SU-DHL-6 (cell line): Measurements from ENCODE around the gene ARMC7.

Experiments
- H2AFZ ChIP-seq: fragments of 200-600 bp; sonication (generic); 2 replicates; pipeline ENCODE4 v1.6.1; 2014; ENCODE audit warnings: low read depth, mild to moderate bottlenecking, moderate library complexity, mixed read lengths, antibody characterized with exemption, low read length; ENCODE audit not compliant: severe bottlenecking
- H3F3A ChIP-seq: fragments of 200-600 bp; shearing (Covaris generic); 2 replicates; pipeline ENCODE4 v1.6.0; 2016; ENCODE audit warnings: antibody characterized with exemption, mild to moderate bottlenecking; ENCODE audit not compliant: insufficient read depth
- H3K27ac ChIP-seq: fragments of 200-600 bp; sonication (generic); 2 replicates; pipeline ENCODE4 v1.5.1; 2016; ENCODE audit warnings: low read depth, mild to moderate bottlenecking, low read length, moderate library complexity, mixed read lengths
- H3K27me3 ChIP-seq: fragments of 200-600 bp; sonication (generic), shearing (Covaris generic); 2 replicates; pipeline ENCODE4 v1.6.0; 2014; ENCODE audit warnings: mild to moderate bottlenecking, low read length
- H3K36me3 ChIP-seq: fragments of 200-600 bp; sonication (generic); 2 replicates; pipeline ENCODE4 v1.6.1; 2014; ENCODE audit warnings: mild to moderate bottlenecking, low read length, mixed read lengths
- H3K4me2 ChIP-seq: fragments of 300-600, 200-600 bp; shearing (Covaris generic), sonication (generic); 2 replicates; pipeline ENCODE4 v1.6.0; 2014; ENCODE audit warnings: low read length, low read depth, mild to moderate bottlenecking; ENCODE audit not compliant: poor library complexity, severe bottlenecking
- H3K4me3 ChIP-seq: fragments of 200-600 bp; sonication (generic); 2 replicates; pipeline ENCODE4 v1.5.1; 2014; ENCODE audit warnings: antibody characterized with exemption, low read length, mild to moderate bottlenecking, mixed read lengths; ENCODE audit not compliant: insufficient read depth, poor library complexity, severe bottlenecking
- H3K79me2 ChIP-seq: fragments of 200-600 bp; sonication (generic); 2 replicates; pipeline ENCODE4 v1.6.1; 2014; ENCODE audit warnings: mild to moderate bottlenecking, low read length, moderate library complexity; ENCODE audit not compliant: insufficient read depth
- H3K9ac ChIP-seq: fragments of 200-600 bp; sonication (generic); 2 replicates; pipeline ENCODE4 v1.7.0; 2014; ENCODE audit warnings: mild to moderate bottlenecking, low read length
- H3K9me2 ChIP-seq: fragments of 200-600 bp; sonication (generic); replicated peaks from 2 replicates; pipeline ENCODE4 v1.6.1; 2014; ENCODE audit warnings: low read length; ENCODE audit not compliant: insufficient read depth
- H3K9me3 ChIP-seq: fragments of 200-600 bp; sonication (generic); 2 replicates; pipeline ENCODE4 v1.6.1; 2014; ENCODE audit warnings: low read length, mixed read lengths; ENCODE audit not compliant: insufficient read depth
- H4K20me1 ChIP-seq: fragments of 200-600 bp; sonication (generic); 2 replicates; pipeline ENCODE4 v1.6.1; 2014; ENCODE audit warnings: low read depth, mild to moderate bottlenecking, antibody characterized with exemption, low read length, moderate library complexity, mixed read lengths
- EZH2phosphoT487 ChIP-seq: fragments of 200-600 bp; sonication (generic), shearing (Covaris generic); conservative IDR thresholded peaks from 2 replicates; pipeline ENCODE4 v1.6.1; 2018; ENCODE audit warnings: mild to moderate bottlenecking, antibody characterized with exemption, low read length, moderate library complexity, mixed read lengths
- TF ChIP-seq, protein P1 (sequence below): fragments of 200-600 bp; sonication (generic); IDR thresholded peaks from one replicate; pipeline ENCODE4 v1.5.1; 2017; ENCODE audit warnings: antibody characterized with exemption, mild to moderate bottlenecking, low read length, moderate library complexity; ENCODE audit not compliant: insufficient read depth, poor library complexity, severe bottlenecking

The ARMC7 gene

DNA sequence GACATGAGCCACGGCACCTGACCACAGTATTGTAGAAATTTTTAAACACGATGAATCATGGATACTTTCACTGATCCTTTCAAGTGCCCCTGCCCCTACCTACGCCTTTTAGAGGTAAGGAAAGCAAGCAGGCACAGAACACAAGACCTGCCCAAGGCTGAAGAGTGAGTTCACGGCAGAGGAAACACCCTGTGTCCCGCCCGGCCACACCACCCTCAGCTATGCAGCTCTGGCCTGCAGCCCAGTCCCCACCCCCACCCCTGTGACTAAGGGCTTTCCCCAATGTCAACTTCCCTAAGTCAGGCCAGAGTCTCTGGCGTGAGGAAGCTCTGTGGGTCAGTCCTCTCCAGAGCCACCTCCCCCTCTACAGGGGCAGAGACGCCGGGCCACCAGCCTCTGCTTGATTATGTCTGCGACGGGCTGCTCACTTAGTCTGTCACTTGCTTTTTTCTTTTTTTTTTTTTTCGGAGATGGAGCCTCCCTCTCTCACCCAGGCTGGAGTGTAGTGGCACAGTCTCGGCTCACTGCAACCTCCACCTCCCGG lies 13.6 kb upstream of the ARMC7 start:
- Histone ChIP-seq H3K4me3 (no peak overlapping the region), H3K27ac (no peak overlapping the region), H3K27me3 (no peaks in the 10 kb centered on the region), H3K36me3 (no peaks in the 10 kb centered on the region), H4K20me1 (no peaks in the 10 kb centered on the region), H3K79me2 (no peaks in the 10 kb centered on the region), H3K9ac (no peak overlapping the region), H3K9me2 (no peaks in the 10 kb centered on the region), H3F3A (no peaks in the 10 kb centered on the region), H2AFZ (no peak overlapping the region), H3K4me2 (no peak overlapping the region), H3K9me3 (no peaks in the 10 kb centered on the region)
- TF ChIP-seq, protein P1, sequence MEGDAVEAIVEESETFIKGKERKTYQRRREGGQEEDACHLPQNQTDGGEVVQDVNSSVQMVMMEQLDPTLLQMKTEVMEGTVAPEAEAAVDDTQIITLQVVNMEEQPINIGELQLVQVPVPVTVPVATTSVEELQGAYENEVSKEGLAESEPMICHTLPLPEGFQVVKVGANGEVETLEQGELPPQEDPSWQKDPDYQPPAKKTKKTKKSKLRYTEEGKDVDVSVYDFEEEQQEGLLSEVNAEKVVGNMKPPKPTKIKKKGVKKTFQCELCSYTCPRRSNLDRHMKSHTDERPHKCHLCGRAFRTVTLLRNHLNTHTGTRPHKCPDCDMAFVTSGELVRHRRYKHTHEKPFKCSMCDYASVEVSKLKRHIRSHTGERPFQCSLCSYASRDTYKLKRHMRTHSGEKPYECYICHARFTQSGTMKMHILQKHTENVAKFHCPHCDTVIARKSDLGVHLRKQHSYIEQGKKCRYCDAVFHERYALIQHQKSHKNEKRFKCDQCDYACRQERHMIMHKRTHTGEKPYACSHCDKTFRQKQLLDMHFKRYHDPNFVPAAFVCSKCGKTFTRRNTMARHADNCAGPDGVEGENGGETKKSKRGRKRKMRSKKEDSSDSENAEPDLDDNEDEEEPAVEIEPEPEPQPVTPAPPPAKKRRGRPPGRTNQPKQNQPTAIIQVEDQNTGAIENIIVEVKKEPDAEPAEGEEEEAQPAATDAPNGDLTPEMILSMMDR: no peak
- no peak for TF ChIP-seq EZH2phosphoT487

DNA sequence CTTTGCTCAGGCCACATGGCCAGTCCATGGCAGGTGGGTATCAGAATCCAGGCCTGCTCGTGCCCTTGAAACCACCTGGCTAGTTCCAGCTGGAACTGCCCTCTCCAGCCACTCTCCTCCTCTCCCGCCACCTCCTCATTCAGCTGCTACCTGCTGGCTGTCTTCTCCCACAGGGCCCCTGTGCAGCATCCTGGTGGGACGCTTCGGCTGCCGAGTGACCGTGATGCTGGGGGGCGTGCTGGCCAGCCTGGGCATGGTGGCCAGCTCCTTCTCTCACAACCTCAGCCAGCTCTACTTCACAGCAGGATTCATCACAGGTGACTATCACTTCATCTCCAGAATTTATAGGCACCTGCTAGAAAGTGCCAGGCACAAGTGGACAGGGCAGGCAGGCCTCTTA lies 11.9 kb upstream of the ARMC7 start:
- Histone ChIP-seq H3F3A (0 out of 2 replicates have a peak, but pooled peaks cover 4% of the 10 kb centered on the region), H3K9me2 (no peaks in the 10 kb centered on the region), H3K79me2 (no peaks in the 10 kb centered on the region), H3K9me3 (no peaks in the 10 kb centered on the region), H3K4me2 (no peak overlapping the region), H2AFZ (no peak overlapping the region), H4K20me1 (no peaks in the 10 kb centered on the region), H3K9ac (no peak overlapping the region), H3K4me3 (no peak overlapping the region), H3K27ac (no peak overlapping the region), H3K36me3 (no peaks in the 10 kb centered on the region), H3K27me3 (no peaks in the 10 kb centered on the region)
- TF ChIP-seq, protein P1: no peak

DNA sequence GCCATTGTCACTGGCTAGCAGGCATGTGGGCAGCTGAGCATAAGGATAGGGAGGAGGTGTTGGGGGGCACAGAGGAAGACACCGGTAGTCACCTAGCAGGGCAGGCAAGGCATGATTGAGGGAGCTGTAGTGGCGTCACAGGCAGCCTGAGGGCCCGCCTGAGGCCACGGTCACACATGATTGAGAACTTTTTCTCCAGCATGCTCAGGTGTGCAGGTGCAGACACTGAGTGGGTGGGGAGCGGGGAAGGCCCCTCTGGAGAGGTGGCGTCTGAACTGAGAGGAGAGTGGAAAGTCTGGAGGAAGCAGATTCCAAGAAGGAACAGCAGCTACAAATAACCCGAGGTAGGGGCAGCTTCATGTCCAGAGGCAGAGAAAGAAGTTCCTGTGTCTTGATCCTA lies 10.9 kb upstream of the ARMC7 start:
- no peaks in the 10 kb centered on the region for H3K36me3 ChIP-seq
- no peak overlapping the region for H2AFZ ChIP-seq
- H3K27me3 ChIP-seq: no peaks in the 10 kb centered on the region
- H3K27ac ChIP-seq: no peak overlapping the region
- no peaks in the 10 kb centered on the region for H3K9me3 ChIP-seq
- H3K4me3 ChIP-seq: no peak overlapping the region
- TF ChIP-seq, protein P1: no peak
- TF ChIP-seq EZH2phosphoT487: no peak
- 0 out of 2 replicates have a peak, but pooled peaks cover 4% of the 10 kb centered on the region for H3F3A ChIP-seq
- H3K9me2 ChIP-seq: no peaks in the 10 kb centered on the region
- H4K20me1 ChIP-seq: no peaks in the 10 kb centered on the region
- no peak overlapping the region for H3K4me2 ChIP-seq
- no peak overlapping the region for H3K9ac ChIP-seq
- H3K79me2 ChIP-seq: no peaks in the 10 kb centered on the region
